Right lobe of liver (tissue), 6 donors: Measurements from ENCODE around the gene ASXL1. TPM values are rescaled to one million over a fixed set of nuclear protein-coding genes. Genes with fewer than 3 reads are reported as not detected.

Experiments used
- ATAC-seq, 4 donors: fragments of 200-7000 bp; cut with Tn5 transposase; one replicate each; pipeline ENCODE4 v1.9.1; 2020; ENCODE audit warnings: mild to moderate bottlenecking in 4 of 4, moderate library complexity in 4 of 4
- DNase-seq, 3 donors: peaks; one replicate each; pipeline ENCODE4 v3.0.0-alpha.2; 2020
- H3K27ac ChIP-seq, 3 donors: fragments of 200-600 bp; one replicate each; pipeline ENCODE4 v1.8.0; 2022
- H3K27me3 ChIP-seq, 2 donors: fragments of 200-600 bp; one replicate each; pipeline ENCODE4 v1.8.0; 2022
- H3K36me3 ChIP-seq, 4 donors: fragments of 200-600 bp; sonication (generic) in 1 of 4; one replicate each; pipeline versions ENCODE4 v1.5.1 to v1.8.0; 2017 to 2022; ENCODE audit warnings: control low read depth in 1 of 4
- H3K4me1 ChIP-seq, 4 donors: fragments of 200-600 bp; sonication (generic) in 1 of 4; one replicate each; pipeline versions ENCODE4 v1.5.1 to v1.8.0; 2017 to 2022; ENCODE audit warnings: control low read depth in 1 of 4
- H3K4me3 ChIP-seq, 3 donors: fragments of 200-600 bp; one replicate each; pipeline ENCODE4 v1.8.0; 2022
- H3K9me3 ChIP-seq, 4 donors: fragments of 200-600 bp; sonication (generic) in 1 of 4; one replicate each; pipeline versions ENCODE4 v1.5.1 to v1.8.0; 2017 to 2022; ENCODE audit warnings: control low read depth in 1 of 4
- POLR2A ChIP-seq: fragments of 450-650 bp; IDR thresholded peaks from one replicate; pipeline ENCODE4 v1.6.1; 2017; ENCODE audit warnings: antibody characterized with exemption, mild to moderate bottlenecking
- WGBS: methylation state at CpG from one replicate; pipeline ENCODE4 v1.1.6; 2018; ENCODE audit warnings: low coverage, low lambda C conversion rate; ENCODE audit not compliant: insufficient coverage; ENCODE audit errors: missing lambda C conversion rate; 5-methylcytosine and 5-hydroxymethylcytosine counted together
- intact Hi-C, 2 donors: fragments of 100-400 bp; cut with DNase I; formaldehyde crosslinking; loops; one replicate each; pipeline versions ENCODE4 v1.11.2 to v1.14.1; 2022
- total RNA-seq, 6 experiments: library from RNA; depleted of rRNA in 2 of 6; stranded (reverse); fragments of >200 nt in 2 of 6; fragmentation: NEBNext Ultra II Directional in 3 of 6; extraction: Animal tissue kit (Norgen Biotek cat#: 25700) in 3 of 6; gene quantifications; one replicate each; pipeline versions ENCODE4 v1.1.0 to v1.2.4, GENCODE V29; 2016 to 2023
- TF ChIP-seq, protein P1 (sequence below), 4 donors: fragments of 200-600 bp in 3 of 4; fragments of 450-650 bp in 1 of 4; IDR thresholded peaks; one replicate each; pipeline versions ENCODE4 v1.5.1 to v1.8.0; 2016 to 2022; ENCODE audit warnings: antibody characterized with exemption in 4 of 4, mild to moderate bottlenecking in 2 of 4
- donor health status: DM: no; HTN: yes; CAD: no.
- donor health status: DM: no; HTN: no; CAD: no.
- donor health status: DM: no; HTN: no; CAD: no.
- donor health status: DM: no; HTN: yes; CAD: no.
- donor health status: DM: no; HTN: yes; CAD: no.

ASXL1 gene
- total RNA-seq, 6 experiments from 2014 or later: 18.9 to 41.8 (median 26.0) TPM

GRCh38 chr20:32474009-32474716 lies 116.0 kb downstream of the ASXL1 start:
- Histone ChIP-seq H3K9me3 (no peaks in the 10 kb centered on the region), H3K27ac (peak overlapping the region; percentile 69 to 84 (median 70)), H3K4me3 (peak overlapping the region in 2 of 3 donors; percentile 1 to 12), H3K4me1 (peaks cover 0 to 57% (median 31%) of the 10 kb centered on the region in 4 donors), H3K27me3 (no peaks in the 10 kb centered on the region), H3K36me3 (no peaks in the 10 kb centered on the region)
- DNase-seq (peak in 1 of 3 donors; percentile 64), ATAC-seq (peak; percentile 3 to 24 (median 10))
- no peak for TF ChIP-seq POLR2A
- TF ChIP-seq, protein P1, sequence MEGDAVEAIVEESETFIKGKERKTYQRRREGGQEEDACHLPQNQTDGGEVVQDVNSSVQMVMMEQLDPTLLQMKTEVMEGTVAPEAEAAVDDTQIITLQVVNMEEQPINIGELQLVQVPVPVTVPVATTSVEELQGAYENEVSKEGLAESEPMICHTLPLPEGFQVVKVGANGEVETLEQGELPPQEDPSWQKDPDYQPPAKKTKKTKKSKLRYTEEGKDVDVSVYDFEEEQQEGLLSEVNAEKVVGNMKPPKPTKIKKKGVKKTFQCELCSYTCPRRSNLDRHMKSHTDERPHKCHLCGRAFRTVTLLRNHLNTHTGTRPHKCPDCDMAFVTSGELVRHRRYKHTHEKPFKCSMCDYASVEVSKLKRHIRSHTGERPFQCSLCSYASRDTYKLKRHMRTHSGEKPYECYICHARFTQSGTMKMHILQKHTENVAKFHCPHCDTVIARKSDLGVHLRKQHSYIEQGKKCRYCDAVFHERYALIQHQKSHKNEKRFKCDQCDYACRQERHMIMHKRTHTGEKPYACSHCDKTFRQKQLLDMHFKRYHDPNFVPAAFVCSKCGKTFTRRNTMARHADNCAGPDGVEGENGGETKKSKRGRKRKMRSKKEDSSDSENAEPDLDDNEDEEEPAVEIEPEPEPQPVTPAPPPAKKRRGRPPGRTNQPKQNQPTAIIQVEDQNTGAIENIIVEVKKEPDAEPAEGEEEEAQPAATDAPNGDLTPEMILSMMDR (IDR thresholded peaks at IDR 0.05): no peak
- no CpG with 5 or more reads among the region's 18 CpGs for WGBS
- intact Hi-C loops: no loop called here

GRCh38 chr20:32474717-32474966 lies 116.5 kb downstream of the ASXL1 start:
- WGBS: 40% methylated on average over 5 of the region's 8 CpGs
- peak overlapping the region; percentile 69 to 84 (median 70) for H3K27ac ChIP-seq
- peaks cover 0 to 60% (median 31%) of the 10 kb centered on the region in 4 donors for H3K4me1 ChIP-seq
- no peaks in the 10 kb centered on the region for H3K36me3 ChIP-seq
- no peak overlapping the region for H3K4me3 ChIP-seq
- ATAC-seq: no peak
- H3K27me3 ChIP-seq: no peaks in the 10 kb centered on the region
- no peaks in the 10 kb centered on the region for H3K9me3 ChIP-seq
- TF ChIP-seq POLR2A: no peak
- TF ChIP-seq, protein P1 (IDR thresholded peaks at IDR 0.05): no peak
- DNase-seq: no peak
- intact Hi-C loops: no loop called here

GRCh38 chr20:32474967-32475811 lies 117.1 kb downstream of the ASXL1 start:
- no peak overlapping the region for H3K4me3 ChIP-seq
- H3K27ac ChIP-seq: peak overlapping the region; percentile 69 to 84 (median 70)
- peak; percentile 79 to 86 (median 85) for DNase-seq
- 64% methylated on average over 3 of the region's 28 CpGs for WGBS
- ATAC-seq: peak; percentile 47 to 66 (median 58)
- no peaks in the 10 kb centered on the region for H3K36me3 ChIP-seq
- TF ChIP-seq, protein P1 (IDR thresholded peaks at IDR 0.05): no peak
- no peak for TF ChIP-seq POLR2A
- H3K9me3 ChIP-seq: no peaks in the 10 kb centered on the region
- H3K4me1 ChIP-seq: peaks cover 0 to 65% (median 31%) of the 10 kb centered on the region in 4 donors
- H3K27me3 ChIP-seq: no peaks in the 10 kb centered on the region
- intact Hi-C loops: no loop called here

DNA sequence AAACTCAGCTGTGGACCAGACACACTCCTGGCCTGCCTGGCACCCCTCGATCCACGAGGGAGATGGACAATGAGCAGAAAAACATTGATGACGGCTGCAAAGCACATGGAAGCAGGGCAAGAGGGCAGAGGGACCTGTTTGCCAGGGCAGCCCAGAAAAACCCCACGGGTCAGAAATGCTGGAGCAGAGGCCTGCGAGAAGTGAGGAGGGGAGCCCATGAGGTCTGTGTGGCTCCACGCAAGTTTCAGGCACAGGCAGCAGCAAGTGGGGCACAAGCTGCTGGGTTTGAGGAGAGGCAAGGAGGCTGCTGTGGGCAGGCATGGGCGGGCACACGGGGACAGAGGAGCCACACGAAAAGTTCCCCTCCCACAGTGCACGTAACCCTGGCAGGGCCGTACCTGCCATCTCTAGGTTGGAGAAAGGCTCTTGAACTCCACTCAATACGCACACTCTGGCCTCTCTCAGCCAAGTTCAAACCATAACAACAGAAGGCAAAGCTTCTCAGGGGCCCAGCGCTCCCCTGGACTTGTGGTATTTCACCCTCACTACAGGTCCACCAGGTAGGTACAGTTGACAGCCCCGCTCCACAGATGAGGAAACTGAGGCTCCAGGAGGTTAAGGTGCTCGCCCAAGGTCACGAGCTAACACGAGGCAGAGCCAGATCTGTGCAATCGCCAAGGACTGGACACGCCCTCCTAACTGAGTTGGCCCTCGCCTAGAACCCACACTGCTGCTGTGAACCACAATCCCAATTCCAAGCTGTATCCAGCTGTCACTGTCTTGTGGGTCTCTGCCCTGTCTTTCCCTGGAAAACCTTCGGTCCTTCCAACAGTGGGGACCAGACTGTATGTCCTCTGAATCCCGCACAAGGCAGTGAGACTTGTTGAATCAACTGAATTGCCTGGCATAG lies 118.8 kb downstream of the ASXL1 start:
- Histone ChIP-seq H3K4me1 (peaks cover 0 to 67% (median 31%) of the 10 kb centered on the region in 4 donors), H3K27me3 (no peaks in the 10 kb centered on the region), H3K36me3 (no peaks in the 10 kb centered on the region), H3K27ac (peak overlapping the region in 1 of 3 donors; percentile 60), H3K4me3 (no peak overlapping the region), H3K9me3 (no peaks in the 10 kb centered on the region)
- 40% methylated on average over 9 of the region's 22 CpGs for WGBS
- intact Hi-C loops: no loop called here
- ATAC-seq (peak in 1 of 4 donors; percentile 9), DNase-seq (peak in 1 of 3 donors; percentile 55)
- TF ChIP-seq POLR2A: no peak
- TF ChIP-seq, protein P1 (IDR thresholded peaks at IDR 0.05): no peak
